ENCODE data around the gene MUC21.

GRCh38 chr6:30964075-30964474 is 19.4 kb upstream of the MUC21 start:
- TF ChIP-seq CTCF (IDR thresholded peaks at IDR 0.05) (no peak), POLR2A (IDR thresholded peaks at IDR 0.05) (no peak), POLR2AphosphoS5 (IDR thresholded peaks at IDR 0.05) (no peak)

Data from breast epithelium (tissue), 3 donors.